ENCODE measurements around the gene TOX2.

TOX2 gene

GRCh38 chr20:44029848-44030230 is 115.2 kb downstream of the TOX2 start (continued):
- TF ChIP-seq PRDM2 (tag by site-specific recombination; IDR thresholded peaks at IDR 0.05; ENCODE audit: borderline replicate concordance) (no peak), HOXA7 (CRISPR knock-in tag; IDR thresholded peaks at IDR 0.05; ENCODE audit: borderline replicate concordance) (no peak), ZNF174 (tag by site-specific recombination; IDR thresholded peaks at IDR 0.05) (no peak)

- Histone ChIP-seq H3K4me3 (ENCODE audit: low read depth, low read length) (no peak overlapping the region), H3K9me3 (ENCODE audit: control insufficient read depth, insufficient read depth, low read depth, low read length) (no peaks in the 10 kb centered on the region), H3K4me1 (ENCODE audit: control insufficient read depth, insufficient read depth, low read length) (no peaks in the 10 kb centered on the region), H3K36me3 (ENCODE audit: control insufficient read depth in 2 of 2, insufficient read depth in 1 of 2, low read length in 2 of 2) (no peaks in the 10 kb centered on the region), H3K27ac (ENCODE audit: extremely low read depth, low read depth, low read length) (no peak overlapping the region)
- ChIA-PET CTCF (interaction anchor here (0.5 to 0.9 kb wide), 2 partner anchors 63 to 85 kb away, joined by 3 read pairs; no protein-coding TSS in a partner anchor), POLR2A (no interaction called here)
- TF ChIP-seq ZNF704 (tag by site-specific recombination; IDR thresholded peaks at IDR 0.05): no peak
- TF ChIP-seq HOXD13 (CRISPR knock-in tag; IDR thresholded peaks at IDR 0.05; ENCODE audit: borderline replicate concordance): no peak
- no peak for TF ChIP-seq ZNF341 (tag by site-specific recombination; IDR thresholded peaks at IDR 0.05; ENCODE audit: low read depth)
- no peak for TF ChIP-seq YY1 (tag by site-specific recombination; IDR thresholded peaks at IDR 0.05)
- no peak for TF ChIP-seq ZBTB11 (tag by site-specific recombination; conservative IDR thresholded peaks at IDR 0.05; ENCODE audit: low read depth)
Measured at GRCh38 chr20:44030394-44030793, 115.7 kb downstream of the TOX2 start.

- POLR2A ChIA-PET: no interaction called here
- Histone ChIP-seq H3K4me1 (ENCODE audit: control insufficient read depth, insufficient read depth, low read length) (no peaks in the 10 kb centered on the region), H3K27ac (ENCODE audit: extremely low read depth, low read depth, low read length) (no peak overlapping the region), H3K9me3 (ENCODE audit: control insufficient read depth, insufficient read depth, low read depth, low read length) (no peaks in the 10 kb centered on the region), H3K4me3 (ENCODE audit: low read depth, low read length) (no peak overlapping the region), H3K36me3 (ENCODE audit: control insufficient read depth in 2 of 2, insufficient read depth in 1 of 2, low read length in 2 of 2) (no peaks in the 10 kb centered on the region)
- CTCF ChIA-PET: interaction anchor here (0.5 kb wide), 1 partner anchor 84 kb away, joined by 3 read pairs; no protein-coding TSS in a partner anchor
- TF ChIP-seq ZNF677 (tag by site-specific recombination; IDR thresholded peaks at IDR 0.05) (no peak), ZFP3 (tag by site-specific recombination; IDR thresholded peaks at IDR 0.05; ENCODE audit: low read depth) (no peak), PRDM1 (tag by site-specific recombination; IDR thresholded peaks at IDR 0.05) (no peak)
Measured at GRCh38 chr20:44031001-44031574, 116.4 kb downstream of the TOX2 start.

Measured in HEK293 (cell line).